Ureter (tissue), 1 donor: ENCODE measurements around the gene PRC1. TPM values are rescaled to one million over a fixed set of nuclear protein-coding genes. Genes with fewer than 3 reads are reported as not detected.

Experiments
- DNase-seq: peaks from one replicate; pipeline ENCODE4 v3.0.0-alpha.2; 2020; ENCODE audit warnings: low spot score
- total RNA-seq: library from RNA; stranded (reverse); gene quantifications from one replicate; pipeline ENCODE4 v1.2.4, GENCODE V29; 2023
- donor health status: DM: yes; HTN: yes; CAD: no.

PRC1 gene
- total RNA-seq, 1 donor from 2014 or later = 7.8 TPM

GRCh38 chr15:90955624-90956273, 38.6 kb downstream of the PRC1 start:
- DNase-seq = no peak

- peak; percentile 96 for DNase-seq
Measured at GRCh38 chr15:90954712-90955623, 39.4 kb downstream of the PRC1 start, which contains the start of gene RCCD1. Gene RCCD1 (plus strand): TSS chr15:90954884. CDS start chr15:90956735, 1,851 bp downstream.

- DNase-seq = no peak
Measured at GRCh38 chr15:90953947-90954711, 40.2 kb downstream of the PRC1 start.

- no peak for DNase-seq
Measured at GRCh38 chr15:90952901-90953677, 41.2 kb downstream of the PRC1 start.

GRCh38 chr15:90950676-90951075, 43.7 kb downstream of the PRC1 start:
- no peak for DNase-seq

GRCh38 chr15:90949979-90950675, 44.2 kb downstream of the PRC1 start:
- no peak for DNase-seq

GRCh38 chr15:90948506-90948905, 45.8 kb downstream of the PRC1 start:
- no peak for DNase-seq

GRCh38 chr15:90947577-90948357, 46.6 kb downstream of the PRC1 start:
- no peak for DNase-seq

GRCh38 chr15:90946941-90947576, 47.3 kb downstream of the PRC1 start:
- no peak for DNase-seq

- DNase-seq = no peak
Measured at GRCh38 chr15:90946538-90946937, 47.8 kb downstream of the PRC1 start.

- DNase-seq = no peak
Measured at GRCh38 chr15:90945091-90945490, 49.2 kb downstream of the PRC1 start.

- no peak for DNase-seq
Measured at GRCh38 chr15:90942354-90943120, 51.8 kb downstream of the PRC1 start.

- DNase-seq = no peak
Measured at GRCh38 chr15:90941038-90941437, 53.3 kb downstream of the PRC1 start.

GRCh38 chr15:90939756-90940155, 54.6 kb downstream of the PRC1 start:
- no peak for DNase-seq

- no peak for DNase-seq
Measured at GRCh38 chr15:90938261-90938660, 56.1 kb downstream of the PRC1 start.

GRCh38 chr15:90936823-90937222, 57.5 kb downstream of the PRC1 start:
- no peak for DNase-seq

- DNase-seq = peak; percentile 94
Measured at GRCh38 chr15:90934949-90935751, 59.2 kb downstream of the PRC1 start, which contains the start of gene UNC45A. Gene UNC45A (plus strand): TSS chr15:90935285. CDS start chr15:90935325, 40 bp downstream.
